Stimulated activated naive CD4-positive, alpha-beta T cell (primary cell): ENCODE data around the gene XPO6.
"Not testable (repeated sequence)": the region's sequence is repeated elsewhere in the genome, so short reads cannot be mapped to it uniquely, and the experiment has no call there.

Experiments used
- DNase-seq, 6 experiments: peaks; one replicate each; lab custom pipeline; 2025; lab: John Stamatoyannopoulos, UW

The XPO6 gene

GRCh38 chr16:28115866-28116265, 95.9 kb downstream of the XPO6 start:
- DNase-seq: not testable (repeated sequence)

DNA sequence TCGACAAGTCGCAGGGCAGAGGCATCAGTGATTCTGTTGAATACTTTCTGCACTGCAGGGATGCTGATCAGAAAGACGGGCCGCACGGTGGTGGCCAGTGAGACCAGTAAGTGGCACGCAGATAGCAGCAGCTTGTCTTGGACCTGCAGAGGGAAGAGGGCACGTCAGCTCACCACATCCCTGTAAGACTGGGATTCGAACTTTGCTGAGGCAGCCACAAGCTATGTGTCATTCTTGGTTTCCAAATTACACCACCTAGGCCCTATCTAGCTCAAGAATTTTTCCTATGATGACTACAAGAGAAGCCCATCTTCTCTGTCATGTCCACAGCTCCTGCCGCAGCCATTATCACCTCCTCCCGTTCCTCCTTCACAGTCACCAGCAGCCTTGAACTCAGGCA, 98.9 kb downstream of the XPO6 start:
- no peak for DNase-seq

- no peak for DNase-seq
Observed at GRCh38 chr16:28110977-28111376, 100.8 kb downstream of the XPO6 start.

GRCh38 chr16:28110479-28110878, 101.3 kb downstream of the XPO6 start:
- DNase-seq: no peak

- DNase-seq: no peak
Observed at GRCh38 chr16:28110074-28110473, 101.7 kb downstream of the XPO6 start.

- no peak for DNase-seq
Observed at GRCh38 chr16:28108590-28109247, 103.0 kb downstream of the XPO6 start.

- no peak for DNase-seq
Observed at GRCh38 chr16:28107232-28107631, 104.5 kb downstream of the XPO6 start.

- no peak for DNase-seq
Observed at GRCh38 chr16:28106467-28107215, 105.1 kb downstream of the XPO6 start.

- no peak for DNase-seq
Observed at GRCh38 chr16:28105954-28106353, 105.8 kb downstream of the XPO6 start.

GRCh38 chr16:28105297-28105696, 106.5 kb downstream of the XPO6 start:
- DNase-seq: no peak

- no peak for DNase-seq
Observed at GRCh38 chr16:28104404-28104803, 107.4 kb downstream of the XPO6 start.

DNA sequence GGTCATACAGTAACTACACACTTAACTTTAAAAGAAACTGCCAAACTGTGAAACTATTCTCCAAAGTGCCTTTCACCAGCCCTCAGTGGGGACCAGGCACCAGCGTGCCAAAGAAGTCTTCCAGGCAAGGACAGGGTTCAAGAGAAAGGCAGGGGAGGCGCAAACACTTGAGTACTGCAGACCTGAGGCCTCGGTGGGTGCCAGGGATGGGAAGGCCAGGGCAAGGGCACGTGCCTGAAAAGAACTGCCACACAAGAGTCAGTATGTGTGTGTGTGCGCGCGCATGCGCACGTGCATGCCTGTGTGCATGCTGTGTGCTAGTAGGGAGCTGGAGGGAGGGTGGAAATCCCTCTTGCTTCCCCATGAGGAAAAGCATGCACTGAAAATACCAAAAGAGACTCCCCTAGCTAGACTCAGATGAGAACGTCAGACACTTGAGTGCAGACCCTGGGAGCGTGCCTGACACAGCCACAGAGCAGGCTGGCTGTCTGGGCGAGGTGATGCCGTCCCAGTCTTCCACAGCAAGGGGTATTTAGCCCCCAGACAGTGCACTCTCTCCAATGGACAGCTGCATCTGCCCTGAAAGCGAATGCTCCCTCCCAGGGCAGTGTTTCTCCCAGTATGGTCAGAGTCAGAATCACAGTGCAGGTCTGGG, 108.1 kb downstream of the XPO6 start:
- no peak for DNase-seq

GRCh38 chr16:28101533-28101890, 110.3 kb downstream of the XPO6 start:
- no peak for DNase-seq

DNA sequence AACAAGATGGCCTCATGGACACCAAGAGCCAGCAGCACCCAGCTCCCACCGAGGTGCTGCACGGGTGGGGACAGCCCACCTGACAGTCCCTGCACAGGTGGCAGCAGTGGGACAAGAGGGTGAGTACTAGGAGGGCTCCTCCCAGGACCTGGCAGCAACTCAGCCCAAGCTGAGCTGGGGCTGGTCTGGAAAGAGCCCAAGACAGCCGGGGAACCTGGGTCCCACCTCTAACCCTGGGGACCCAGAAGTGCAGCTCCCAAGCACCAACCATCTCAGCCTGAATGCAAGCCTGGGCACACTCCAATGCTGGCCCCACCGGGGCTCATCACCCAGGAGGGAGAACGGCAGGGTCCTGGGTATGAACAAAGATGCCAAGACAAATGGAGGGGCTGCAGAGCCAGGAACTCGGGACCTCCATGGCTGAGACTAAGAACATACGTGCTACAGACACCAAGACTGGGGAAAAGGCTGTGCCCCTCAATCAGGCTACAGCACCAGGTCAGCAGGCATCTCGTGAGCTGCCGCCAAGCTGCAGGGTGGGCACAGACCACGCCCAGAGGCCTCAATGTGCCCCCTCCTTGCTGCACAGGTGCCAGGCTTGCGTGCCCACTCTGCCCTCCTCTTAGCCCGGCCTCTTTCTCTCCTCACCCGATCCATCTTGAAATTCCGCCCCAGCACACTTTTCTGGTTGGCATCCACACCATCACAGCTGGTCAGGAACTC, 110.8 kb downstream of the XPO6 start:
- DNase-seq: no peak

- no peak for DNase-seq
Observed at GRCh38 chr16:28098959-28099945, 112.5 kb downstream of the XPO6 start.

- DNase-seq: no peak
Observed at GRCh38 chr16:28098171-28098958, 113.4 kb downstream of the XPO6 start.

DNA sequence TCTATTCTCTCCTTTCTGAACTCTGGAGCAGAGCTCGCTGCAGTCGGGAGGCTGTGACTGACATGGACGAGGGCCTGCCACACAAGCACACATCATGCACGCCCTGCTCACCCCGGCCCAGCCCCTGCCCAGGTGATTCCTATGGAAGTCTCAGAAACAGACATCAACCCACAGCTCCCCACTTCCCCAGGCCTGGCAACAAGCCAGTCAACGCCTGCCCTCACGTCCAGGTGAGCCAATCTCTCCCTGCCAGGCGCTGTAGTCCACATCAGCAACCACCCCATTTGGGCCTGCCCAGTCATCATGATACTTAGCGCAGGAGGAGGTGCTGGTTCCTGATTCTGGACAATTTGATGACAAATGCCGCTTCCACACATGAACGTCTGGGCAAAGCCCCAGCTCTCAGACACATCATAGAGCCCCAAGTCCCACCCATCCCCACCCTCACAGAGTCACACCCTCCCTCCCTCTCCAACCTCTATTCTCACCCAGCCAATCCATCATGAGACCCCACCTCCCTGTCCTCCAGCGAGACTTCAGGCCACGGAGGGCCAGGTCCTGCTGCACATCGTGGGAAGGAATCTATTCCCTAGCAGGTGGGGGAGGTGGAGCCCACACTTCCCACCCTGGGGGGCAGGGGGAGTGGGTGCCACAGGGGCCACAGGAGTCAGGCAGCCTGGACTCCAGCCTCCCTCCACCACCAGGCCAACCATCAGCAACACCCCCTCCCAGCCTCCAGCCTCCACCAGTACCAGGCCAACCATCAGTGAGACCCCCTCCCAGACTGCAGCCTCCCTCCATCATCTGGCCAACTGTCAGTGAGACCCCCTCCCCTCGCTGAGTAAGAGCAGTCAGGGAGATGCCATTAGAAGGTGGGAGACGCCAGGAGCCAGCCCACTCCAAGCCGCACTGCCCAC, 114.5 kb downstream of the XPO6 start:
- DNase-seq: no peak

DNA sequence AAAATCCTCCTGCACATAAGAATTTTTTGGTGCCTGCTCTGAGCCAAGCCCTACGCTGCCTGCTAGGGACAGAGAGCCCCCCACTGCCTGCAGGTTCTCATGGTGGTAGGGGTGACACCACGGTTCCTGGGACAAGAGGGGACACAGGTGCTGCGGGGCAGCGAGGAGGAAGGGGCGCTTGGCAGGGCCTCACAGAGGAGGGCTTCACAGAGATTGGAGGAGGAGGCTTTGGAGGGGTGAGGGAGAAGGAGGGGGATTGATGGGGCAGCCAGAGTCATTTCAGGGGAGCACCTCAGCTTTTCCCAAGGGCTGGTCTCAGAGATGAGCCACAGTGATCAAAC, 118.4 kb downstream of the XPO6 start:
- DNase-seq: no peak

GRCh38 chr16:28092721-28093384, 118.9 kb downstream of the XPO6 start:
- no peak for DNase-seq
